Measurements from ENCODE around the gene INPP4B.

INPP4B gene

DNA sequence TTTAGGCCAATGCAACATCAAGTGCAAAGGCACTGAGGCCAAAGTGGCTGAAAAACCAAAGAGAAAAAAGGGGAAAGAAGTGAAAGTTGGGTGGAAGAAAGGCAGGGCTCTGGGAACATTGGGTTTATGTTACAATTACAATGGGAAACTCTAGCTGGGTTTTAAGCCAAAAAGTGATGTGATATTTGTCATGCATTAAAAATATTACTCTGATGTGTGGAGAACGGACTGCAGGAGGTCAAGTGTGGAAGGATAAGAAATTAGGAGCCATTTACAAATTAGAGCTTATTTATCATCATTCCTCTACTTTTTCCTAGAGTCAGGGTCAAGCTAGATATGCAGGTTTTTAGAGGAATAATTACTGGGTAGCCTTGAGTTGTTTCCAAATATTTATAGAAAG is 516.8 kb downstream of the INPP4B start:
- DNase-seq: no peak

DNA sequence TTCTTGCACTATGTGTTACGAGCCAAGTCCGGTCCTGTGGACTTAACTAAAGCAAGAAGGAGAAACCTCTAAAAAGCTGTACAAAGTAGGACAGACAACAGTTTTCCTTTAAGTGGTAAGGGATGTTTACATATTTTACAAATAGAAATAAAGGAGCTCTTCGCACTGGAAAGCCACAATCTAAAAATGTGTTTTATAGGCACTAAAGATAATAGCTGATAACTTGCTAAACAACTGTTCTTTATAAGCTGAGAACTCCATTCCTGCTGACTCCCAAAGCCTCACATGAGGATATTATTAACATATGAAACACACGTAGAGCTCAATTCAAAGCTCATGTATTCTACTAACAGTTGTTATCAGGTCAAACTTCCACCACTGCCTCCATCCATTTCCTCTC is 519.9 kb downstream of the INPP4B start:
- no peak for DNase-seq

DNA sequence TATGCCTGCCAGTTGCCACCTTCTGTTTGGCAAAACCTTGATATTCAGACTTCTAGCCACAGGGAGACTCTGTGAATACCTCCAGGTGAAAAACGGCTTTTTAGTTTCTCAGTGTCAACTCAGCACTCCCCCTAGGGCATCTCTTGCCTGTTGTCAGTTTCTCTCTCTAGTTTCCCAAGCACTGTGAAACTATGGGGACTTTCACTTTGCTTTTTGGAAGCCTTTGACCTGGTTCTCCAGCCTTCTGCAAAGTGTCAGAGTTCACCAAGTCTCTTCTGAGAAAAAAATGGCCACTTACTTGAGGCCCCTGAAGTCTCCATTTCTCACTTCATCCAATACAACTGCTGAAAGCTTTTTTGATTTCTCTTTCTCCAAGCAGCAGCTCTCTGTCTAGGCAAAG is 521.5 kb downstream of the INPP4B start:
- DNase-seq: no peak

DNA sequence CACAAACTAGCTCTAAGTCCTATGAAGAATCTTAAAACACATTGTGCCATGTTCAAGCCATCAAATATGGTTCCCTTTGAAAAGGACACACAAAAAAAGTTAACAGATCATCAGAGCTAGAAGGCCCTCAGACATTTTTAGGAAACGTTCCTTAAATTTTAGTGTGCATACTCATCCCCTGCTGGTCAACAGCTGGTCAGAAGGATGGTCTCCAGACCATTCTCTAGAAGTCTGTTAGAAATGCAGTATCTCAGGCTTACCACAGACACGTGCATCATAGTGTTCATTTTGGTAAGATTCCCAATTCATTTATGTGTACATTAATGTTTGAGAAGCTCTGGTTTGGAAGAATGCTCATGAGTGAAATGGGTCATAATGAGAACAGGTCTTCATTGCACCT is 523.1 kb downstream of the INPP4B start:
- DNase-seq: no peak

DNA sequence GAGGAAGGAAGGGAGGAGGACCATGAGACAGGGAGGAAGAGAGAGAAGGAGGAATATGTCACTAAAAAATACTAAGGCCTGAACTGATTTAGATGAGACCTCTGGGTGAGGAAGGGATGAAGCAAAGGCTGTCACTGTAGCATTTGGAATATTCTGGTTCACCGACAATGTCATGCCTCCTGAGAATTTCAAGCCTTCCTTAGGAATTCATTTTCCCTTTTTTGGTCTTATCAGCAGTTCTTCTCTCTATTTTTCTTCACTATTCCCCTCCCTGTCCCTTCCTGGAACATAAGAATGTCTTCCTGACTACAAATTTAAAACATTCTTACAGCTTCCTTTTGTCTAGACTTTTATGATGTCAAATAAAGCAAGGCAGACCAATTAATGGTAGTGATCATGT is 527.8 kb downstream of the INPP4B start:
- DNase-seq: no peak

DNA sequence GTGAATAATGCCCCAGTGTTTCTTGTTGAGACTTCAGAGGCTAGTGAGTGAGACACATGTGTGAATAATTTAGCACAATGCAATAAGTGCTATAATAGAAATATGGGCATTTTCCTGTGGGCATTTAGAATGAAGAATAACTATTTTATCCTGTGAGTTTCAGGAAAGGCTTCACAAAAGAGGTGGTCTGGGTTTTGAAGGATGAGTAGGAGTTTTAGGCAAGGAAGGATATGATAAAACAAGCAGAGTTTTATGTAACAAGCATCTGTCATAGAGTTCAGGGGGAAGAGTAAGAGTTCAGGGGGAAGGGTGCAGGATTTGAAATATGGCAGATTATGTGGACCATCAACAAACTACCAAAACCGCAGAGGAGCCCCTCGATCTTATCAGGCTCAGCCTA is 529.2 kb downstream of the INPP4B start:
- no peak for DNase-seq

DNA sequence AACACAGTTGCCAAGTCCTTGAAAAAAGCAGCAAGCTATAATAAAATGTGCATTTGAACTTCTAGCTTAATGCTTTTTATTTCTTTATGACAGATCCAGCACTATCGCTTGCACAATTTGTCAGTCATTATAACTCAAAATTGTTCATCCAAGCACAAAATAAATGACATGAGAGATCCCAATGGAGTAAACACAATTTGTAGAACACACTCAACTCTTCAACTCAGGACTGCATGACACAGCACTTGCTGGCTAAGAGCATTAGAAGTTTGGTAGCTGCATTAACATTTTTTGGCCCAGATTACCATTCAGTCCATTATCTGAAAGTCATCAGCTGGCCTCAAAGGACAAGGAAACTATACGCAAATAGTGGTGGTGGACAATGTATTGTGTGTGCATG is 530.1 kb downstream of the INPP4B start:
- DNase-seq: no peak

DNA sequence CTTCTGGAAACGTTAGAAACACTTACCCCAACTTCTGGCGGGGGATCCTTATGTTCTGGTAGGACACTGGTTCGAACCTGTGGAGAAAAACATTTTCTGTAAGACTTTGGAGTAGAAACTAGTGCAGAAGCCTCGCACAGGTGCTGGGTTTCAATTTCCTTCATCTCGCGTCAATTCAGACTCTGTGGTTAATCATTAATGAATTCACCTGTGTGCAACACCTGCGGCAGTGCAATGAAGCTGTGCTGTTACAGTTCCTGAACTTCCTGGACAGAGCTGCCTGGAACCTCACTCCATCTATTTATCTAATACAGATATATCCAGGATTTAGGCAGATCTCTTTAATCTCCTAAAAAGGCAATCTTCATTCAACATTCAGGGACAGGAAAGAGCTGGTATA is 531.4 kb downstream of the INPP4B start:
- DNase-seq: no peak

DNA sequence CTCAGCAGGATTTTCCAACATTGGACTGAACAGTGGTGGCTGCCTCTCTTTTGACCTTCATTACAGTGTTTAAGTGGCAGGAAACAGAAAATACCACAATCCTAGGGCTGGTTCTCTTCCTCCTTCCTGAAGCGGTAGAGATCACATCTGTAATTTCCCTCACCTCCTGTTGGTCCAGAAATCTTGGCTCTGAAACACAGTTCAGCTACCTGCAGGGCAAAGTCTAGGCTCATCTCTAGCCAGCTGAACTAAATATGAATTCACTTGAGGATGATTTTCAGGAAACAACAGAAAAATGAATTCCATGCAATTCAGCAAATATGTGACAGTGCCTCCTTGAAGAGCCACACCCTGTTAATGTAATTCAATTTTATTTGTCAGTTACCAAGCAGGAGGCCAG is 531.9 kb downstream of the INPP4B start:
- no peak for DNase-seq

DNA sequence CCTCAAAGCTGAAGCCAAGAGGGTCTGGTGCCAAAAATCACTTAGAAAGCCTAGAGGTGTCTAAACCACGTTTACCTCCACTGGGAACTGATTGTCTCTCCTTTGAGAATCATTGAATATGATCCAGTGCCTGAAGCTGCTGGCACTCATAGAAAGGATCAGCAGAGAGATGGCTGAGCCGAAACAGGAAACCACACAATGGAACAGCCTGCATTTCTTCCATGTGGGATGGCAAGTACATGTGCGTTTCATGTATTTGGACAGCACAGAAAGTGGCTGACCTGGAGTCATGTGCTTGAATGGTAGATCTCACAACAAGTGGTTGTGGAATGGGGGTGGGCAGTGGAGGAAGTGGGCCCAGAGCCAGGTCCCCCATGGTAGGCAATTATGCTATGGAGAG is 533.7 kb downstream of the INPP4B start:
- DNase-seq: no peak

DNA sequence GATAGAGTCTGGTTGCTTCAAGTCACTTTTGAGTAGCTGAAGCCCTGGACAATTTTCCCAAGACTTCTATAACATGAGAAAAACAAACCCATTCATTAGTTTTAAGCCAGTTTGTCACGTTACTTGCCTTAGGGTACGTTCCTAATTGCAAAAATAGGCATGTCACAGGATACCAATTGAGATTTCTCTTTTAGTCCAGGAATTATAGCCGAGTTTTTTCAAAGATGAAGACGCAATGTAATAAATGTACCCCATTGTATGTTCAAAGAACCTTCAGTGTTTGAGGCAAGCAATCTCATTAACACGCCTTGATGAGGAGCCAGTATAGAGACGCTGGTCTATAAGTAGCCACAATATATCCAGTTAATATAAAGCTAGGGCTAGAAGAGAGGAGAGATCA is 534.2 kb downstream of the INPP4B start:
- no peak for DNase-seq

DNA sequence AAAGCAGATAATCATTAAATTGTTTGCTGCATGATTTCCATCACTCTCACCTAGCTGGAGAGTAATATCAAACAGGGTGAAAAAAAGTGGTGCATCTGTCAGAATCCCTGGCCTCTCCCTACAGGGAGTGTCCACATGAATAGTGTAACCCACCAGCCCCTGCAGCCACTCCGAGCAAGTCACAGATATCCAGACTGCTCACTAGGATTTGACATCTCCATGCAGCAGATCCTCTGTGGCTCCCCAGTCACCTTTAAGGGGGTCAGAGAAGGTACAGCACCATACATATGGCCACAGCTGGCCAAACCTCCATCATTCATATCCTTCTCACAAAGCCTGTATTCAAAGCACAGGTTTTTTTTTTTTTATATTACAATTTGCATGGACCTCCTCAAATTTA is 536.3 kb downstream of the INPP4B start:
- DNase-seq: no peak

DNA sequence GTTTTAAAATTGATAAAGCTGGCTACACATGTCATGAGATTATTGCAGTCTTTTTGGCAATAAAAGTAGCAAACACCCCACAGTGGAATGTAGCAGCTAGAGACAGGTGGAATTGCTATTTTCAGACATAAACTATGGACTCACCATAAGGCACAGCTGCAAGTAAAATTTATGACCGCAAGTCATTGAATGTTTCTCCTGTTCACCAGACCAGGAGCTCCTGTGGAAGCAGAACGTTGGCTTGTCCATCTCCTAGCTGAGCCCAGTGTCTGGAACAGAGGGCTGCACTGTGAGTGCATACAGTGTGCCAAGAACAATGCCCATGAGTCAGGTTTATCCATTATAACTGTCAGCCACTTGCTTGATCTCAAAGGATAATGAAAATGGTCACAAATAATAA is 538.2 kb downstream of the INPP4B start:
- DNase-seq: no peak

DNA sequence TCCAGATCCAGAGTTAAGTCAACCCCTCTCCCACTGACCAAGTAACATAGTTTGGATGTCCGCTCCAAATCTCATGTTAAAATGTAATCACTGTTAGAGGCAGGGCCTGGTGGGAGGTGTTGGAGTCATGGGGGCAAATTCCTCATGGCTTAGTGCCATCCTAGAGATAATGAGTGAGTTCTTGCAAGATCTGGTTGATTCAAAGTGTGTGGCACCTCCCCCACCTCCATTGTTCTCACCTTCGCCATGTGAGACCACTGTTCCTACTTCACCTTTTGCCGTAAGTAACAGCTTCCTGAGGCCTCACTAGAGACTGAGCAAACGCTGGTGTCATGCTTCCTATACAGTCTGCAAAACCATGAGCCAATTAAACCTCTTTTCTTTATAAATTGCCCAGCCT is 548.8 kb downstream of the INPP4B start:
- DNase-seq: no peak

DNA sequence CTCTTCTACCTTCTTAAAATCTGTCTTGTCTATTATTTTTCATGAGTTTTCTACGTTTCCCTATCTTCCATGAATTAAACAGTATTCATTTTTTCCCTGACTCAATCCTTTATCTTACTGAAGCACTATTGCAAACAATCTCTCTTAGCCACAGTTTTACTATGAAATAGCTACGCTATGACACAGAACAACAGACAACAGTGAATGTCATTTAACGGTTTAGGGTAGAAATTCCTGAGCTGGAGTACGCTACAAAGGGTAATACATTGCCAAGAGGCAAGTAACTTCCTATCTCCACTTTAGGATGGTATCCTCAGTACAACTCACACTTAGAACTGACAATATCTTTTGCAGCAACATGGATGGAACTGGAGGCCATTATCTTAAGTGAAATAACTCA is 552.6 kb downstream of the INPP4B start:
- DNase-seq: no peak

DNA sequence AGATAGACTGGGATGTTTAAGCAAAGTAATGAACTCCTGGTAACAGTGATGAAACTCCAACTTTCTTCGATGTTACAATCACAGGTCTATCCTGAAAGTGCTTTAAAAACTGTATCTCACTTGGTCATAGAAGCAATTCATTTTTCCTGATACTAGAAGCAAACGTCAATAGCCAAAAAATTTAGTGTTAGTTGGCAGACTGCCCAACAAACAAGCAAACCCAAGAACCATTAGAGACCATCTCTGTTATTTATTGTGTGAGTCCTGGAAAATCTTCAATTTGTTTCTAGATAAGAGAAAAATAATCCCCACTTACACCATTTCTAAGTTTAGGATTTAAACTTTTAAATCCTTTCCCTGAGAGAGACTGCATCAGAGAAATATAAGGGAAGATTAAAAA is 553.9 kb downstream of the INPP4B start:
- DNase-seq: no peak

DNA sequence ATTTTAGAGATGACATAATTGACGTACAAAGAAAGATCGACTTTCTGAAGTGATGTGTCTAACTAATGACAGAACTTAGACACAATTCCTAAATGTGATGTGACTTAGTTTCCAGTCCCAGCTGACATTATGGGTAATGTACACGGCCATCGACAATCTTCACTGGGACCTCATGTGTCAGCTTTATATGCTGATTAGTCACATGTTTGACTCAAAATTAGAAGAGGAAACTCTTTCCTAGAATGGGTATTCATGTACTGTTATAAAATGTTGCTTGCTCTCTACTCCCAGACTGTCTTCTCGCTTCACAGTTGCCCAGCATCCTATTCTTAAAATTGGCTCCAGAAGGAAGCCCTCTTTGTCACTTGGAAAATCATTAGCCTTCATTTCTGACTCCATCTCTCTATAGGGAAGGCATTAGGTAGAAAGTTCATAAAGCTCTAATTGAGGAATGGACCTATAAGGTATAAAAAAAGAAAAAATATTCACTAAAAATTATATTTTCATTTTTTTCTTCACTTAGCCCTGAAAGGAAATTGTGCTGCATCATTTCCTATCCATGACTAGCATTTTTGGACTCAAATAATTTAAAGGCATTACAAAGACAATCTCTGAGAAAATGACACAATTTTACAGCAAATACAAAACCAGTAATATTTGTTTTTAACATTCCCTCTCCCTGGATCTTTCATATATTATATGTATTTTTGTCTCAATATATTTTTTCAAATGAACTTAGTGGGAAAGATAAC is 554.6 kb downstream of the INPP4B start:
- no peak for DNase-seq

DNA sequence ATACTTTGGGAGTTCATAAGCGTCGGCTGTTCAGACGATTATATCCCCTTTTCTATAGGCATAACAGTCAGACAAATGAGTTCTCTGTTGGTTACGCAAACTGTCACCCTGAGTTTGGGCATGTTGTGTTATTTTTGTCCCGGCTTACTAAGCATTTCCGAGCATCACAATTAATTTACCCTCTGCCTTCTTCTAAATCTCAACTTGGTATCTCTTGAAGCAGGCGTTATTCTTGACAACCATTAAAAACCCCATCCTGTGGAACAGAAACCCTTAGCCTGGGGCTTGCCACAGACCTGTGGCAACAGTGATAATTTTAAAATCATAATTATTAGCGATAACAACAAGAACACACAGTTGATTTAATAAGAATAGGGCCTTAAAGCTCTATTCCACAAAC is 558.7 kb downstream of the INPP4B start:
- DNase-seq: no peak

DNA sequence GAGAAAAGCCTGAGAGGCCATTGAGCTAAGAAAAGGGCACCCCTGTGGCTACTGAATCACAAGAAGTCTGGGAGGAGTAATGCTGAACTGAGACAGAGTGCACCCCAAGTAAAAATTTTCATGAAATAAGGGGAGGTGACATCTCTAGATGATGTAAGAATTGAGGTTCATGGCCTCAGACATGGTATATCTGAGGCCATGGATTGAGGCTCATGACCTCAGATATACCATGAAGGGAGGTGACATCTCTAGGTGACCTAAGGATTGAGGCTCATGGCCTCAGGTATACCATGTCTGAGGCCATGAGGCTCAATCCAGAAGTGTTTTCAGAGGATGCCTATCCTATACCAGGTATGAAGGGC is 560.9 kb downstream of the INPP4B start:
- DNase-seq: no peak

DNA sequence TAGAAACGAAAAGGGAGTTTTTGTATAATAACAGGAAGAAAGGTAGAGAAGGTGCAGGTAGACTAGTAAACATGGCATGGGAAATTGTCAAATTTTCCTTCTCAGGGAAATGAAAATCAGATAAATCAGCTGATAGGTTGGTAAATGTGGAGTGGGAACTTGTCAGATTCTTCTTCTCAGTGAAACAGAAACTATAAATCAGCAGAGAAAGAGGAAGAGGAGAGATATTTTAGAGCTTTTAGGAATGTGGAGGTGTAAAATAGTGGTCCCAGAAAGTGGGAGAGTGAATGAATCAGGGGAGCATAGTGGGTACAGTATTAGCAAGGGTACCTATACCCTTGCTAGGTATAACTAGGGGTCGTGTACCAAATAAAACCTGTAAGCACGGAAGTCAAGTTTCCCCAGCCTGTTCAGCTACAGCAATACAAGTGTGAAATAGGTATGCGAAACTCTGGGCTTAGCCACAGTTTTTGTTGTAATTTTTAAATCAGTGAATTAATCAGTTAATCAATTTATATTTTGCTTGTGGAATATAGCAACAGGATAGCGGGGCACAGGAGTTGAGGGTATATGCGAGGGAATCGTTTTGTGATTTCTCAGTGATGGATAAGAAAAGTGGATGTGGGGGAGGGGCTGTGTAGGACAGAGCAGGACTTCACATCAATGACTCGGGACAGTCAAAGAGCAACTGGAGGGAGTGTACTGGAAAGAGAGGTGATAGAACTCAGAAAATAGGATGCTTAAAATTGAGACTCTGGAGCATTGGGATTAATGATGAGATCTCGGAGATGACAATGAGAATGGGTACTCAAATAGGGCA is 561.5 kb downstream of the INPP4B start:
- DNase-seq: no peak

DNA sequence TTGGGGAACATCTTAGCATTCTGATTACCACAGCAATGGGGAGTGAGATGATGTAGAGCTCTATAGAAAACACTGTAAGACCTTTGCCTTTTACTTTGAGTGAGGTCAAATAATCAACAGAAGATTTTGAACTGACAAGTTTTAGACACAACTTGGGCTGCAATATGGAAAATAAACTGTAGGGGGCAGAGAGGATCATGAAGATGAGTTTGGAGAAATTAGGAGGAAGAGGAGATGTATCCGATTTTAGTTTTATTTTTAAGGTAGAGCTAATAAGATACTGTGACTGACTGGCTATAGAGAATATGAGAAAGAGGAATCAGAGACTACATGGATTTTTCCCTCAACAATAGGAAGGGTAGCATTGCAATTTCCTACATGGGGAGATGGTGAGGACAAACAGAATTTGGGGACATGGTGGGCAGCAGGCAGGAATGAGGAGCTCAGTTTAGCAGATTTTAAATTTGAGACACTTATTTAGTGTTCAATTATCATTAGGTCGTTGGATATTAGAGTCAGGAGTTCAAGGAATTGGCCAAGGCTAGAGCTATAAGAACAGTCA is 563.1 kb downstream of the INPP4B start:
- DNase-seq: no peak

DNA sequence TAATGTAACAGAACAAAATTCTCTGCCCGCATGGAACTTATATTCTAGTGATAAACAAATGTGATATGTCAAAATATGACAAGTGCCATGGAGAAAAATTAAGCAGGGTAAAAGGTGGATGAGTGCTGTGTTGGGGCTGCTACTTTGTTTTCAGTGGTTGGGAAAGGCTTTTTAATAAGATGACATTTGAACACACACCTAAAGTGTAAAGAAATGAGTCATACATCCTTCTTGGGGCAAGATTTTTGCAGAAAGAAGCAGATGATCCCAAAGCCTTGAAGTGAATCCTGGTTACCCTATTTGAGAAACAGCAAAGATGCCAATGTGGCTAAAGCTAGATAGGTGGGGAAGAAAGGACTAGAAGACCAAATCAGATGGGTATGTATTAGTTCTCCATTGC is 564.1 kb downstream of the INPP4B start:
- DNase-seq: no peak

DNA sequence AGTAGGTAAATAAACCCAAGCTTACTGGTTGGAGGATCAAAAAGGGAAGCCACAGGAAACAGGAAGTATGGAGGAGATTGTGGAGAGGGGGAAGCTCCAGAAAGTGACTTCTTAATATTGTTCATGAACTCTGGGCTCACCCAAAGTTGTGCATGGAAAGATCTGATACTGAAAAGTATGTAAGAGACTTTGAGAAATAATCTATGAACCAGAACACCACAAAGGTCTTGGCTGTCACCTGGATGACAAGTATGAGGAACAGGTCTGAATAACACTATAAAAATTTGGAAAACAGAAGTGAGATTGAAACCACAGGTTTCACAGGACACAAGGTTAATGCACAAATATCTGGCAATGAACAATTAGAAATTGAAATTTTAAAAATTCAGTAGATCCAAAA is 567.4 kb downstream of the INPP4B start:
- no peak for DNase-seq

DNA sequence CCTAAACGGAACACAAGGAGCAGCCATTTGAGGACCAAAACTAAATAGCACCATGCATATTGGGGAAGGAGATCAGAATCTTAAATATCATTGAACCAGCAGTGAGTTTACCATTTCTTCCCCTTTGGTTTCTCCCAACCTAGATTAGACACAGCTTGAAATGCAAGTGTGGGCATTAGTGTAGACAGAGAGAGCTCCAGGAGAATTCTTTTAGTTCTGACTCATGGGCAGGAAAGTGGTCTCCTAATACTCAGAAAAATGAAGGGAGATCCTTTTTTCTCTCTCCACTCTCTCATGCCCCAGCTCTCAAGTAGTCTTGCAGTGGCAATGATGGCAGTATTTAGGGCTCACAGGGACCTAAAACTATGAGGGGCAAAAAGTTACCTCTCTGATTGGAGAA is 567.9 kb downstream of the INPP4B start:
- no peak for DNase-seq

DNA sequence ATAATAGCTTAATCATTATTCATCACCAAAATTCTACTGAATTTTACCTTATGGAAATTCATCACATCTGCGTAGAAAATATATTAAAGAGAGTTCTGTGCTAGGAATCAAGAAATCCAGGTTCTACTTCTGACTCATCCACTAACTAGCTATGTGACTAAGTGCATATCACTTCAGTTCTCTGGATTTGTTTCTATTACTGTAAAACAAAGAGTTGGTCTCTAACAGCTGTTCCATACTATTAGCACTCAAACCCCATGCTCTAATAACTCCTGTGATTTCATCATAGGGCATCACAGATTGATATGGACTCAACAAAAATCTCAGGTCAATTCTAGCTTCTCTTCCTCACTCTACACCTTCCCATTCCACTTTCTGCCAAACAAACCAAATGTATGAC is 572.0 kb downstream of the INPP4B start:
- DNase-seq: no peak

All from activated T-cell treated with anti-CD3 and anti-CD28 coated beads, Interleukin-2, amount 50 U/mL, for 48 hours (primary cell).